ENCODE measurements around the gene COL25A1. TPM values are rescaled to one million over a fixed set of nuclear protein-coding genes. Genes with fewer than 3 reads are reported as not detected.
A peak's percentile ranks its signal among the peaks of the same experiment; 100 is the strongest.

Gene COL25A1
- total RNA-seq, 1 donor from 2014 or later, result 10.4 TPM

- Mint-ChIP-seq H3K4me1 (ENCODE audit: low read depth, unreplicated experiment) (no peaks in the 10 kb centered on the region), H3K9me3 (ENCODE audit: unreplicated experiment) (no peaks in the 10 kb centered on the region), H3K27me3 (ENCODE audit: low read depth, unreplicated experiment) (no peaks in the 10 kb centered on the region), H3K27ac (ENCODE audit: unreplicated experiment) (no peak overlapping the region), H3K4me3 (ENCODE audit: unreplicated experiment) (no peak overlapping the region), H3K36me3 (ENCODE audit: low read depth, unreplicated experiment) (no peaks in the 10 kb centered on the region)
- Histone ChIP-seq H3K9me3 (ENCODE audit: insufficient read depth, low read depth, low read length) (no peaks in the 10 kb centered on the region), H3K9ac (ENCODE audit: low read length) (no peak overlapping the region), H3K27ac (ENCODE audit: low read depth, low read length) (no peak overlapping the region), H3K4me1 (ENCODE audit: insufficient read depth, low read length) (no peaks in the 10 kb centered on the region), H4K20me1 (ENCODE audit: insufficient read depth, low read length) (no peaks in the 10 kb centered on the region), H3K4me2 (ENCODE audit: low read length) (no peak overlapping the region), H2AFZ (ENCODE audit: low read depth, low read length) (no peak overlapping the region), H3K36me3 (ENCODE audit: insufficient read depth, low read length) (no peaks in the 10 kb centered on the region), H3K79me2 (ENCODE audit: insufficient read depth, low read length) (no peaks in the 10 kb centered on the region), H3K4me3 (ENCODE audit: insufficient read depth, low read depth, low read length) (no peak overlapping the region), H3K27me3 (ENCODE audit: insufficient read depth, low read length) (no peaks in the 10 kb centered on the region)
- DNase-seq (ENCODE audit: low read depth) (no peak), FAIRE-seq (no peak)
- no peak for TF ChIP-seq EZH2 (IDR thresholded peaks at IDR 0.05; ENCODE audit: insufficient read depth, low read length)
- TF ChIP-seq CTCF (IDR thresholded peaks at IDR 0.05; ENCODE audit: insufficient read depth, low read depth, low read length), result no peak
These were observed 144.8 kb downstream of the COL25A1 start for GRCh38 chr4:109157696-109158095.

GRCh38 chr4:109157205-109157604 is 145.3 kb downstream of the COL25A1 start:
- no peak overlapping the region for H3K27ac Mint-ChIP-seq (ENCODE audit: unreplicated experiment)
- Histone ChIP-seq H3K9ac (ENCODE audit: low read length) (no peak overlapping the region), H2AFZ (ENCODE audit: low read depth, low read length) (no peak overlapping the region), H4K20me1 (ENCODE audit: insufficient read depth, low read length) (no peaks in the 10 kb centered on the region), H3K27me3 (ENCODE audit: insufficient read depth, low read length) (no peaks in the 10 kb centered on the region), H3K4me1 (ENCODE audit: insufficient read depth, low read length) (no peaks in the 10 kb centered on the region), H3K27ac (ENCODE audit: low read depth, low read length) (no peak overlapping the region), H3K36me3 (ENCODE audit: insufficient read depth, low read length) (no peaks in the 10 kb centered on the region), H3K4me3 (ENCODE audit: insufficient read depth, low read depth, low read length) (no peak overlapping the region), H3K9me3 (ENCODE audit: insufficient read depth, low read depth, low read length) (no peaks in the 10 kb centered on the region), H3K79me2 (ENCODE audit: insufficient read depth, low read length) (no peaks in the 10 kb centered on the region), H3K4me2 (ENCODE audit: low read length) (no peak overlapping the region)
- no peaks in the 10 kb centered on the region for H3K27me3 Mint-ChIP-seq (ENCODE audit: low read depth, unreplicated experiment)
- no peak for TF ChIP-seq EZH2 (IDR thresholded peaks at IDR 0.05; ENCODE audit: insufficient read depth, low read length)
- TF ChIP-seq CTCF (IDR thresholded peaks at IDR 0.05; ENCODE audit: insufficient read depth, low read depth, low read length), result no peak
- no peak overlapping the region for H3K4me3 Mint-ChIP-seq (ENCODE audit: unreplicated experiment)
- peak; percentile 32 for FAIRE-seq
- H3K36me3 Mint-ChIP-seq (ENCODE audit: low read depth, unreplicated experiment), result no peaks in the 10 kb centered on the region
- H3K9me3 Mint-ChIP-seq (ENCODE audit: unreplicated experiment), result no peaks in the 10 kb centered on the region
- DNase-seq (ENCODE audit: low read depth), result no peak
- no peaks in the 10 kb centered on the region for H3K4me1 Mint-ChIP-seq (ENCODE audit: low read depth, unreplicated experiment)

GRCh38 chr4:109156356-109156755 is 146.1 kb downstream of the COL25A1 start:
- H3K36me3 ChIP-seq (ENCODE audit: insufficient read depth, low read length), result no peaks in the 10 kb centered on the region
- H3K9ac ChIP-seq (ENCODE audit: low read length), result no peak overlapping the region
- Mint-ChIP-seq H3K9me3 (ENCODE audit: unreplicated experiment) (no peaks in the 10 kb centered on the region), H3K27me3 (ENCODE audit: low read depth, unreplicated experiment) (no peaks in the 10 kb centered on the region), H3K4me3 (ENCODE audit: unreplicated experiment) (no peak overlapping the region), H3K4me1 (ENCODE audit: low read depth, unreplicated experiment) (no peaks in the 10 kb centered on the region), H3K36me3 (ENCODE audit: low read depth, unreplicated experiment) (no peaks in the 10 kb centered on the region), H3K27ac (ENCODE audit: unreplicated experiment) (no peak overlapping the region)
- H3K79me2 ChIP-seq (ENCODE audit: insufficient read depth, low read length), result no peaks in the 10 kb centered on the region
- H3K27me3 ChIP-seq (ENCODE audit: insufficient read depth, low read length), result no peaks in the 10 kb centered on the region
- H3K4me1 ChIP-seq (ENCODE audit: insufficient read depth, low read length), result no peaks in the 10 kb centered on the region
- H3K4me2 ChIP-seq (ENCODE audit: low read length), result no peak overlapping the region
- no peak overlapping the region for H2AFZ ChIP-seq (ENCODE audit: low read depth, low read length)
- FAIRE-seq (no peak), DNase-seq (ENCODE audit: low read depth) (no peak)
- no peak overlapping the region for H3K4me3 ChIP-seq (ENCODE audit: insufficient read depth, low read depth, low read length)
- H3K27ac ChIP-seq (ENCODE audit: low read depth, low read length), result no peak overlapping the region
- TF ChIP-seq CTCF (IDR thresholded peaks at IDR 0.05; ENCODE audit: insufficient read depth, low read depth, low read length) (no peak), EZH2 (IDR thresholded peaks at IDR 0.05; ENCODE audit: insufficient read depth, low read length) (no peak)
- H4K20me1 ChIP-seq (ENCODE audit: insufficient read depth, low read length), result no peaks in the 10 kb centered on the region
- no peaks in the 10 kb centered on the region for H3K9me3 ChIP-seq (ENCODE audit: insufficient read depth, low read depth, low read length)

Data from astrocyte (in vitro differentiated cells and primary cell).